Stimulated activated CD4-positive, alpha-beta T cell treated with anti-CD3 and anti-CD28 coated beads, Interleukin-2, amount 100 ng/mL, for 24 hours (primary cell): ENCODE results near the gene MCOLN2.

Source experiments
- DNase-seq, 2 donors: peaks; one replicate each; pipeline ENCODE4 v3.0.0-alpha.2; 2020

Gene MCOLN2

DNA sequence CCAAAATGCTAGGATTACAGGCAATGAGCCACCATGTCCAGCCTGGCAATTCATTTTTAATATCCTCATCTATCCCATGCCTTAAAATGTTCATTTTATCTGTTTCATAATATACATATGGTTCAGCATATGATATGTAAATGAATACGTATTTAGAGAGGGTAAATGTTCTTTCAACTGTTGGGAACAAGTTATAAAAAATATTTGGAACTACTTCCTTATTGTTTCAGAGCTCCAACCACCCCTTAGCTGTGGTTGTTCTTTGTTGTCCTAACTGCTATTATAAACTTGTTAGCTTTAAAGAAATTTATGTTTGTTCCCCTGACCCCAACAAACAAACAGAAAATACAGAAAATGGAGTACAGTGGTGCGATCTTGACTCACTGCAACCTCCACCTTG, 14.5 kb downstream of the MCOLN2 start:
- no peak for DNase-seq

DNA sequence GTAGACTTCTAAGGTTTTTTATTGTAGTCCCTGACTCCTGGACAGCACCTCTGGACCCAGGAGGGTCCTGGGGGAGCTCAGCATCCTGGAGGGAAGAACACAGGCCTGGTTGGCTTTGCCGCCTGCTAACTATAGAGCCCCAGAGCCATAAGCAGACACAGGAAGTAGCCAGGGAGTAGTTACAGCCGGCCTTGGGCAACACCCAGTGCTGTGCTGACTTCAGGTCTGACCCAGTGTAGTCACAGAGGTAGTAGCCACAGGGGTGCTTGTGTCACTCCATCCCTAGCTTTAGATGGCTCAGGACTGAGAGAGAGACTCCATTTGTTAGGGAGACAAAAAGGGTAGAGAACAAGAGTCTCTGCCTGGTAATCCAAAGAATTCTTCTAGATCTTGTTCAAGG, 21.9 kb downstream of the MCOLN2 start:
- DNase-seq: no peak

DNA sequence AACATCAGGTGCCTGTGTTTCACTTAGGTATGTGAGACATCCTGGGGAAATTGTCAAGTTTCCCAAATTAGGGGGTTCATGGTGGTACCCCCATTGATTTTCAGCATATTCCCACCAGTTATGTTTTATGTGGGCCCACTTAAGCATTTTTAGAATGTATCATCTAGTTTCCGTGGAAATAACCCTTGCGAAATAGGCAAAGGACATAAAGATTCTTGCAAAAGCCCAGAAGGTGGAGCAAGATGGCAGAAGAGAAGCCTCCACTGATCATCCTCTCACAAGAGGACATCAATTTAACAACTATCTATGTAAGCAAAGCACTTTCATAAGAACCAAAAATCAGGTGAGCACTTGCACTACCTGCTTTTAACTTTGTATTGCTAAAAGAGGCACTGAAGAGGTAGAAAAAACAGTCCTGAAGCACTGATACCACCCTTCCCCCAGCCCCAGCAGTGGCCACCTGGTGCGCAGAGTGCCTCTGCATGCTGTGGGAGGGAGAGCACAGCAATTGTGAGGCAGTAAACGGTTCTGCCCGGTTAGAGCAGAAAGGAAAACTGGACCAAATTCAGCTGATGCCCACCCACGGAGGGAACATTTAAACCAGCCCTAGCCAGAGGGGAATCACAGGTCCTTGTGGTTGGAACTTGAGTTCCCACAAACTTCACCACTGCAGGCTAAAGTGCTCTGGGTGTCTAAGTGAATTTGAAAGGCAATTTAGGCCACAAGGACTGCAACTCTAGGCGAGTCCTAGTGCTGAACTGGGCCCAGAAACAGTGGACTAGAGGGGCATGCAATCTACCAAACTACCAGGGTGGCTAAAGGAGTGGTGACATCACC, 23.2 kb downstream of the MCOLN2 start:
- DNase-seq: no peak

- no peak for DNase-seq
Observed at GRCh38 chr1:84972377-84972987, 24.4 kb downstream of the MCOLN2 start.

GRCh38 chr1:84971957-84972356, 25.0 kb downstream of the MCOLN2 start:
- no peak for DNase-seq

GRCh38 chr1:84969489-84970250, 27.2 kb downstream of the MCOLN2 start:
- peak; percentile 31 to 33 for DNase-seq

- DNase-seq: no peak
Observed at GRCh38 chr1:84968865-84969264, 28.0 kb downstream of the MCOLN2 start.

GRCh38 chr1:84968101-84968500, 28.8 kb downstream of the MCOLN2 start:
- DNase-seq: no peak

DNA sequence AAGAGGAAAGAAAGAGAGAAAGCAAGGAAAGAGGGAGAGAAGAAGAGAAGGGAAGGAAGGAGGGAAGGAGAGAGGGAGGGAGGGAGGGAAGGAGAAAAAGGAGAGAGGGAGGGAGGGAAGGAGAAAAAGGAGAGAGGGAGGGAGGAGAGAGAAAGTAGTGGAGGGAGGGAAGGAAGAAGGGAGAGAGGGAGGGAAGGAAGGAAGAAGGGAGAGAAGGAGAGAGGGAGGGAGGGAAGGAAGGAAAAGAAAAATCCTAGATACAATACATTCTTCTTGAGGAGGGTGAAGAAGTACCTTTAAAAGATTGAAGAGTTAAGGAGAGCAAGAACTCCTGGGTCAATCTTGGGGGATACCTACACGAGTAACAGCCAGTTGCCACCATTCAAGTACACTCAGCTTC, 29.2 kb downstream of the MCOLN2 start:
- no peak for DNase-seq

DNA sequence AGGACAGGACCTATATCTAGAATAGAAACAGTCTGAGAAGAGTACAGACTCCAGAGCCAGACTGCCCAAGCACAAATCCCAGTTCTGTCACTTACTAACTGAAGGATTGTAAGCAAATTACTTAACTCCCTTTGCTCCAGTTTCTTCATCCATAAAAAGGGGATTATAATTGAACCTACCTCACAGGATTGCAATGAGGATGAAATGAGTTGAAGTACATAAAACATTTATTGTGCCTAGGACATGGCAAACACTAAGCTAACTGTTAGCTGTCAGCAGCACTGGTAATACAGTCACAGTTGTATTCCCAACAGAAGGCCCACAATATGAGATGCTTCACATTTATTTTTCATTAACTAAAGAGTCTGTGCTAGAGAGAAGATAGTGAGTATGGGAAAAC, 33.9 kb downstream of the MCOLN2 start:
- no peak for DNase-seq

GRCh38 chr1:84961316-84961715, 35.6 kb downstream of the MCOLN2 start:
- no peak for DNase-seq

- DNase-seq: no peak
Observed at GRCh38 chr1:84960371-84960770, 36.5 kb downstream of the MCOLN2 start.

- DNase-seq: peak; percentile 46 to 54
Observed at GRCh38 chr1:84959294-84959693, 37.6 kb downstream of the MCOLN2 start.

- no peak for DNase-seq
Observed at GRCh38 chr1:84957966-84958365, 38.9 kb downstream of the MCOLN2 start.

DNA sequence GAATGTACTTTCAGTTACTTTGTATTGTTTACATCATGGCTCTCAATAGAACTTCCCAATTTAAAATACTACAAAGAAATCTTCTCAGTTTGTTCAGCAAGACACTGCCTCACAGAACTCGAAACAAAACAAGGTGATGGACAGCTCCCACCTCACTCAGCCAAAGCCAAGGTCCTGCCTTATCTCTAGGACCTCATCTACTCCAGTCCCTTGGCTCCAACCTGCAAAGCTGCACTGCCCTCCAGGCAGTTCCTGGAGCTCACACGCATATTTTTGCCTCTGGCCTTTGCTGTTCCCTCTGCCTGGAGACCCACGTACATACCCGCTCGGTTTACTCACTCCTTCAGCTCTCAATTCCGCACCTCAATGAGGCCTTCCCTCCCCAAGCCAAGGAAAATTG, 40.3 kb downstream of the MCOLN2 start:
- DNase-seq: no peak

- DNase-seq: no peak
Observed at GRCh38 chr1:84956097-84956496, 40.8 kb downstream of the MCOLN2 start.

GRCh38 chr1:84949664-84950063, 47.2 kb downstream of the MCOLN2 start:
- no peak for DNase-seq

DNA sequence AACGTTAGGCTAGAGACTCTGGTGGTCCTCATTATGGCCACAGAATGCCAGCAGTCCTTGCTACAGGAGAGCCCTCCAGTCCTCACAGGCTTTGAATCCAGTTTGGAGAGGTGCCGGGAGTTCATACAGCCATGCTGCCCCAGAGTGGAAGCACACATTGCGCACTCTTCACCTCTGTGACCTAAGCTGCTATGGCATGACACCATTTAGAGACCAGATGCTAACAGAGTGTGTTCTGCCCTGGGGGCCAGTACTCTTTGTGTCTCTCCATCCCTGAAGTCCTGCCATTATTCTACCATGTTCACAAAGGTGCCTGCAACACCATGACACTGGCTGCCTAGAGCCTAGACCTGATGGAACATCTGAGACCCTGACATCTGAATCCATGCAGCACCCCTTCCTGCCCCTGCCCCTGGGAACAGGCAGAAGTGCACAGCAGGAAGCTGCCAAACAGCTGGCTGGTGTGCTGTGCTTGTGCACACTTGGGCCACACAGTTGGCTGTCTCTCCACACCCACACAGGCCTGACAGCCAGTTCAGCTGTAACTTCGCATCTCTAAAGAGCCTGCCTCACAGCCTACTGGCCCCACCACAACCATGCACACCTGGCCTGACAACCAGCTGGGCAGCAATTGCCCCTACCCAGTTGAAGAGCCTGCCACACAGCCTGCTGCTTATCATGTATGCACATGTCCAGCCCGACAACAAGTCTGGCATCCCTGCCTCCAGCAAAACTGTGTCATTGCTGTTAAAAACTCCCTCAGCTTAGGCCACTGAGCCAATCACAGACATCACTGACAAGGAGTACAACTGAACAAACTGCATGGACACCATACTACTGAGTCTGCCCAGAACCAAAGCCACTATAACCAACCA, 49.1 kb downstream of the MCOLN2 start:
- DNase-seq: no peak

GRCh38 chr1:84946631-84947030, 50.3 kb downstream of the MCOLN2 start:
- DNase-seq: no peak

DNA sequence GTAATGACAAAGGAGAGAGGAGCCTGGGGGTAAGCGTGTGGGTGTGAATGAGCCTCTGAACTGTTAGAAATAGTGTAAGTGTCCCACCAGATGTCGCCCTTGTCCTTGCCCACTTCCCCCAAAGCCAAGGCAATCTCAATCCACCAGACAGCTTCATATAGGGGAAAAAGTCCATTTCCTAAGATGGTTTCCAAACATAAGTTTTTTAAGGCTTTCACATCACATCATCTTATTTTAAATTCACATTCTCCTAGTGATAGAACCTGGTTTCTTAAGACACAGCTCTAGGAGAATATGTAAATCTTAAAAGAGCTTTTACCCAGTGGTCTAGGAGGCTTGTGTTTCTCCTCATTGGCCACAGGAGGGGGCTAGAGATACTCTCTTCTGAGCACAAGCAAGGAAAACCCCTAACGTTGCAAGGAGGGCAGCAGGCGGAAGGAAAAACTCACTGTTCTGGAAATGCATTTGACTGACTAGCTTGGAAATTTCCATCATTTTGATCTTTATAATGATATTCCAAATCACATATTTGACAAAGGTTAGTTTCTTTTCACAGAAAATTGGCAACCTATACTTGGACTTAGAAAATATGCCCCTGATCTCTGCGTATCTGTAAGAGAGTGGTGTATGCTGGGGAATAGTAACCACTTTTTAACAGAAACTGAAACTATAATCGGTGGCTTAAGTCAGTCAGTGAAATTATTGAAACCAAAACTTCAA, 52.0 kb downstream of the MCOLN2 start:
- peak; percentile 44 to 76 for DNase-seq

- no peak for DNase-seq
Observed at GRCh38 chr1:84941843-84942242, 55.1 kb downstream of the MCOLN2 start.

DNA sequence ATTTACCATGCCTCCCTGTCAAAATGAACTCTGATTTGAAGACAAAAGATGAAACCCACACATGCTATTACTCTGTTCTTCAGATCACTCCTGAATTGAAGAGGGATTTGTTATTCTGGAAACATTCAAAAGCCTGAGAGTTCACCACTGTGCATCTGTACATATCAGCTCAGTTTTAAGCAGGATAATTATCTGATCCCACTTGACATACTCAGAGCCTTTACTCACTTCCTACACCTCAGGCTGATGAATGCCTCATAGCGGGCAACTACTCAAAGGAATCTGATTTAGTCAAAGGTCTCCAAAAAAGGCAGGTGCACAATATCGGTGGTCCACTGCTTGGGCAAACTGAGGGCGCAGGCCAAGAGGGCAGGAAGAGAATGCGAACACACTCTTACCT, 56.4 kb downstream of the MCOLN2 start:
- DNase-seq: no peak
